ENCODE results near the gene ARPC1B.

- TF ChIP-seq CTCF (IDR thresholded peaks at IDR 0.05) (no peak), EZH2 (IDR thresholded peaks at IDR 0.05; ENCODE audit: borderline replicate concordance, insufficient read depth, low read depth, low read length, poor library complexity, severe bottlenecking) (no peak)
Observed at GRCh38 chr7:99393355-99394187, 19.0 kb downstream of the ARPC1B start.

Measured in B cell (primary cell).